ENCODE data around the gene CNTD1.
A peak's percentile ranks its signal among the peaks of the same experiment; 100 is the strongest.

CNTD1 gene

DNA sequence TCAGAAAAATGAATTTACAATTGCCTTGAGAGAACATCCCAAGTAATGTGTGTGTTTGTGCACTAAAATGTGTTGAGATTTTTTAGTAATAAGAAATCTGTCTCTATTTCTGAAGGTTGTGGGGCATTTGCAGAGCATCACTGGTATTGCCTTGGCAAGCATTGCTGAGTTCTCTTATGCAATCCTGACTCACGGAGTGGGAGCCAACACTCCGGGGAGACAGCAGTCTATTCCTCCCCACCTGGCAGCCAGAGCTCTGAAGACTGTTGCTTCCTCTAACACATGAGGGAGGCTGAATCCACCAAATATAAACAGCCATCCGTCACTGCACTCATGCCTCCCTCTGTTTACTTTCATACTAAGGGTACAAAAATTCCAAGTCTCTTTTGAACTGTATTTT lies 10.6 kb downstream of the CNTD1 start:
- DNase-seq: no peak

DNA sequence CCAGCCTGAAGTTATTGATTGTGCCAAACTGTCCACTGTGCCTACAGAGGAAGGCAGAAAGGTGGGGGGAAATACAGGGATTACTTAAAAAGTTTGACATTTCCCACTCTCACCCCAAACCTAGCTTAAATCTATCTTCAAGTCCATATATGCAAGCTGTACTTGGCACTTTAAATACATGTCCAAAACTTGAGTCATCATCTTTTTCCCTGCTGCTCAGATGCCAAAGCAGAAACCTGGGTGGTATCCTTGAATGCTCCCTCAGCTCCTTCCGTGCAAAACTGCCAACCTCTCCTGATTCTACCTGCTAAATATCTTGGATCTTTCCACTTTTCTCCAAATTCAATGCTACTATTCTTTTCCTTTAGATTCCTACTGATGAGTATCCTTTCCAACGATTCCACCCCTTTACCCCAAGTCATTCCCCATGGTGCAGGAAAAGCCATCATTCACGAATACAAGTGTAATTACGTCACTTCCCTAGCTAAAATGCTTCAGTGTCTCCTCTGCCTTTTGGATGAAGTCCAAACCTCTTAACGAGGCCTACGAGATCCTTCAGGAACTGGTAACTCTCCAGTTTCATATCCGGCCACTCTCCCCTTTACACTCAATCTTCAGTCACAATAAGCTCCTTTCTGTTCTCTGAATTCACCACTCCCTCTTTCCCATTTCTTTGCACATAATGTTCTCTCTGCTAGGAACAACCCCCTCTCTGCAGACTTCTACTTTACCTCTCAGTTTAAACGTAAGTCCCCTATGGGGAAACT lies 16.2 kb downstream of the CNTD1 start:
- DNase-seq: no peak

DNA sequence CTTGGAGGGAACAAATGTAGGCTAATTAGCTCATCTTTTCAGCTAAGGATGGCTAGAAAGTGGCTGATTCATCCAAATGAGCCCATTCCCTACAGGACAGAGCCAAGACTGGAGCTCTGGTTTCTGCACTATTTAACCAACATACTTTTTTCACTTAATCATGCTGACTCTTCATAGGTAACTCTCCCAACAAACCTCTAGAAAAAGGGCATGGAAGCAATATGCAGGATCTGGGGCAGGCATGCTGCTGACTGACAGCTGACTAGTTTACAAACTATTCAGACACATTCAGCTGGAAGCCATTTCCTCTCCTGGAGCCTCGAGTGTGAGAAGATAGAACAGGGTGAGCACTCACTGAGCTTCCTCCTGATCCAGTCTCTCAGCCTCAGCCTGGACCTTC lies 19.2 kb downstream of the CNTD1 start:
- DNase-seq: no peak

DNA sequence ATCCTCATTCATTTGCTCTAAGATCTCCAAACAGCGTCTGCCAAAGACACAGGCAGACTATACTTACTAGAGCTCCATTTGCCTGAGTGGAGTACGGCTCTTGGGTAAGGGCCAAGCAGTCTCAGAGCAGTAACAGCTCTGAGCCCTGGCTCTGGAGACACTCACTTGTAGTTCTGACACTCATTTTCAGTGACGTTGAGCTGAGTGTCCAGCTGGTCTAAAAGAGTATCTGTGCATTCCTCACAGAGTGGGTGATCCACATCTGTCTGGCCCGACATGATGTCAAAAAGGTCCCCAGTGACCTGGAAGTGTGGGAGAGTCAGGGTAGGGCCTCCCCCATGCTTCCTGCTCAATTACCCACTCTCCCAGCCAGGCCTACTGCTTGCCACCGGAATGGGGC lies 19.7 kb downstream of the CNTD1 start:
- no peak for DNase-seq

DNA sequence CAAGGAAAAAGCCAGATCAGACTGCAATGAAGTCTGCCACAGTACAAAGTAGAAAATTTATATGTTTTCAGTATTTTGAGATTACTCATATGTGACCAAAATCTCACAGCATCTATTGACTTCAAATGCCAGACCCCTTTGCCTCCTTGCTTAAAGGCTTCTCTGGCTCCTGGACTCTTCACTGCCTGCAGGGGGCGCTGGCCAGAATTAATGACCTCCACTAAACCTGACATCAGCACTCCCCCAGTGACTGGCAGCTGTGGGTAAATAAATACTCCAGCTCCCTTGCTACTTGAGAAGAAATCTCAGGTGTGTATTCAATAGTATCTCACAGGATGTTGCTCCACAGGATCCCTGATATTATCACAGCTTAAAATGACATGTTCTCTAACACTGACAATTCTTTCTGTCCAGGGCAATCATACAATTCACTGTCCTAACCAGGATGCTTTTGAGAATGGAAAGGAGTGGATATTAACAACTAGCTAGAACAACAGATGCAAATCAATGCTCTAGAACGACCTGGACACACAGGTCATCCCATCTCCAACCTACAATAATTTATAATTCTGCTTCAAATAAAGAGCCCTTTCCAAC lies 21.4 kb downstream of the CNTD1 start:
- peak; percentile 72 for DNase-seq

DNA sequence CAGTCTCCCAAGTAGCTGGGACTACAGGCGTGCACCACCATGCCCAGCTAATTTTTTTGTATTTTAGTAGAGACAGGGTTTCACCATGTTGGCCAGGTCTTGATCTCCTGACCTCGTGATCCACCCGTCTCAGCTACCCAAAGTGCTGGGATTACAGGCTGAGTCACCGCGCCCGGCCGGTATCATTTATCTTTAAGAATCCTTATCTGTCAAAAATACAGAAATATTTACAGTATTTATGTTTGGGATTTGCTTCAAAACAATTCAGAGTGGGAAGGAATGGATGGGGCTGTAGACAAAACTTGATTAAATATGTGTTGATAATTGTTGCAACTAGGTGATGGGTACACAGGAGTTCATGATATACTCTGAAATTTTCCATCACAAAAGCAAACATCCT lies 22.5 kb downstream of the CNTD1 start:
- DNase-seq: no peak

DNA sequence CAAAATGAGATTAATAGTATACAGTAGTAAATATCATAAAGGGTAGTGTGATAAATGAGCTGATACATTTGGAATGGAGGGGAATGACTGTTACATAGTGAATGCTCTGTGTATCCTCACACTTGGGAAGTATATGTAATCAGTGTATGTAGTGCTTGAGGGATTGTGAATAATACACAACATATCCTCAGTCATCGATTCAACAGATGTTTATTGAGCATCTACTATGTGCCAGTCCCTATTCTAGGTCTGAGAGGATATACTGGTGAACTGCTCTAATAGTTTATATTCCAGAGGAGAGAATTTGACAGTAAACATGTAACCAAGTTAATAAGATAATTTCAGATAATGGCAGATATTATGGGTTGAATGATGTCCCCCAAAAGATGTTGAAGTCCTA lies 28.8 kb downstream of the CNTD1 start:
- no peak for DNase-seq

DNA sequence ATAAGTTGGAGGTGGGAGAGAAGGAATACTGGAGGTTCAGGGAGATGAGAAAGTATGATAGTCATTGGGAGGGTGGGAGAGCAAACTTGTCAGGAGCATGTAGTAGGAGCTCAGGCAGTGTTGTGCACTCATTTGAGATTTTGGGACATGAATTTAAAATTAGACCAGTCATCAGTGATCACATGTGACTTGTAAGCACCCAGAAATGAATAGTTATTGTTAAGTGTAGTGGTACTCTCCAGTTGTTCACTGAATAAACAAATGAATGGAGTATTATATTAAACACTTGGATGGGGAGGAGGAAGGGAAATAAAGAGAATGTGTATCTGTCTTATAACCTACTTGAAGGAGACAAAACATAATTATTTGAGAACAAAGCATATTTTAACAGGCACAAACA lies 32.3 kb downstream of the CNTD1 start:
- DNase-seq: no peak

DNA sequence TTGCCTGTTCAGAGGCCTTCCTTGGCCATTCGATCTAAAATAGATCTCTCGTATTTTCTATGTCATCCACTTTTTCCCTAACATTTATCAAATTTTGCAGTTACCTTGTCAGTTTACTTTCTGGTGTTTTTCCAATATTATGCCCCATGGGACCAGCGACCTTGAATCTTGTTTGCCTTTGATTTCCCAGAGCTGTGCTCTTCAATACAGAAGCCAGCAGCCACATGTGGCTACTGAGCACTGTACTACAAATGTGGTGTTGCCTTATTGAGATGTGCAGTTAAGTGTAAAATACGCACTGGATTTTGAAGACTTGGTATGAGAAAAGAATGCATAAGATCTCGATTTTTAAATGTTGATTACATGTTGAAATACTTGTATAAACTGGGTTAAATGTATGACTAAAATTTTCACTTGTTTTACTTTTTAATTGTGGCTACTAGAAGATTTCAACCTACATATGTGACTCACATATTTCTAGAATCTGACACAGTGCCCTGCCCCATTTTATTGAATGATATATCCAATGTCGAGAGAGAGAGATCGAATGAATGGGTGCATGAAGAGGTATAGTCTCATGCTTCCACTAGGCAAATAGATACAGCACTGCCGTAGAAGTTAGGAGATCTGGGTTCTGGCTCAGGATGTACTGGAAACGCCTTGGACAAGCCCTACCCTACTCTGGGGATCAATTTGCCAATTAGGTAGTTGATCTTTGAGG lies 33.7 kb downstream of the CNTD1 start:
- DNase-seq: no peak

DNA sequence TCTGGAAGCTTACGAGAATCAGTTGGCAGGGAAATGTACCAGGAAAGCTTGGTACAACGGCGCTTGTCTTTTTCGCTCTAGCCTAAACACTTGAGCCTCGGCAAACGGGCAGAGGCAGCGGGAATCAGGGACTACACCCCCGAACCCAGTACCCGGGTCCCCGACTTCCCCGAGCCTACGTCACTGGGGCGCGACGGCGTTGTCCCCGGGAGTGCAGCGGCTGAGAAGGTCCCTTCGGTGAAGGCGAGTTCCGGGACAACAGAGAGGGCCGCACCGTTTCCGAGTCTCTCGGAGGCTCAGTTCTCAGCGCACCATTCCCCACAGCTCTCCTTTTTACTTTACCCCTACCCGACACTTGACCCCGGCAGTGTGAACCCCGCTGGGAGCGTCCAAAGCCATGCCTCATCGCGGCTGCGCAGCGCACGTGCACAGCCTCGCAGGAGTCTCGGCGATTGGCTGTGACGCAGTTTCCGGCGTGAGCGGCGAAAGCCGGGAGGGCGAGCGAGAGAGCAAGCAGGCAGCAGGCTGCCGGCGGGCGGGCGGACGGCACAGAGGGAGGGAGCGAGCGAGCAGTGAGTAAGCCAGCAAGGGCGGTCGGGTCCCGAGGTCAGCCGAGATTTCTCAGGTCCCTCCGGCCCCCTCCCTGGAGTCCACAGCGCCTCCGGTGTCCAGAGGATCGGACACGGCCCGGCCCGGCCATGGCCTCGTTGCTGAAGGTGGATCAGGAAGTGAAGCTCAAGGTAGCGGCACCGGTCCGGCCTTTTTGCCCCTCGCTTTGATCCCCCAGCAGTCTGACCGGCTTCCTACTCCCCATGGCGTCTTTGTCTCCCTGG lies 34.5 kb downstream of the CNTD1 start, which contains the start of gene PSME3:
TSS of gene PSME3 (plus strand) at position 464 of the 833 bp plus-strand sequence. CDS start at position 699, 235 bp downstream.
- peak; percentile 90 for DNase-seq

DNA sequence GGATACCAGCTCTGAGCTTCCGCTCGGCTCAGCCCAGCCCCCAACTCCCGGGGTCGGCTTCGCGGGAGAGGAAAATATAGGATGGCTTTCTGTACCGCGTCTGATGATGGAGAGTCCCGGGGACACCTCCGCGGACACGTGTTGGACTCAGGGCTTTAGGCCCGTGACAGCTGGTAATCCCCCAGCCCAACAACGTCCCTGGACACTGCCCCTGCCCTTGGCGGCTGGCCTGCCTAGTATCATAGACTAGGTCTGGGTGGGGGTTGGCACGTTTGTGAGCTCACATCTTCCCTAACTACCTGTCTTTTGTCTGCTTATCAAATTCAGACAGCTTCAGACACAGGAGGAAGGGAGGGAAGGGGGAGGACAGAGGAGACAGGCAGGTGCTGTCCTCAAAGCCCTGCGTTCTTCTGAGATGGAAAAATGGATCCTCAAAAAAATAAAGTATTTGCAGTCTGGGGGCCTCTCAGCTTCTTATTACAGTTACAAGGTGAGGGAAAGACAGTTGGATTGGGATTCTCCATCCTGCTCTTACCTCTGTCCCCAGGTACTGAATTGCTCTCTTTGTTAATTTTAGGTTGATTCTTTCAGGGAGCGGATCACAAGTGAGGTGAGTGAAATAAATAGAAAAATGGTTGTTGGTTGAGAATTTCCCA lies 35.2 kb downstream of the CNTD1 start:
- no peak for DNase-seq

DNA sequence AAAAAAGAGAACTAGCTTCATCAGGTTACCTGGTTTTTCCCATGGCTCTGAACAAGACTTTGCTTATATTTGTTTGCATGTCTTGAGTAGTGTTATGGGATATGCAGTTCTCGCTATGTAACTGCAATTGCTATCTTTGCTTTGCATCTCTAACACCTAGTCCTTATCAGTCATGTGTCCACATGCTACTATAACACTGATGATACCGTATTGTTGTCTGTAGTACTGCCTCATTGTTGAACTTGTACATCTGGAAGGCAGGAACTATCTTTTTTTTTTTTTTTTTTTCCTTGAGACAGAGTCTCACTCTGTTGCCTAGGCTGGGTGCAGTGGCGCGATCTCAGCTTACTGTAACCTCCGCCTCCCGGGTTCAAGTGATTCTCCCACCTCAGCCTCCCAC lies 37.1 kb downstream of the CNTD1 start:
- DNase-seq: no peak

DNA sequence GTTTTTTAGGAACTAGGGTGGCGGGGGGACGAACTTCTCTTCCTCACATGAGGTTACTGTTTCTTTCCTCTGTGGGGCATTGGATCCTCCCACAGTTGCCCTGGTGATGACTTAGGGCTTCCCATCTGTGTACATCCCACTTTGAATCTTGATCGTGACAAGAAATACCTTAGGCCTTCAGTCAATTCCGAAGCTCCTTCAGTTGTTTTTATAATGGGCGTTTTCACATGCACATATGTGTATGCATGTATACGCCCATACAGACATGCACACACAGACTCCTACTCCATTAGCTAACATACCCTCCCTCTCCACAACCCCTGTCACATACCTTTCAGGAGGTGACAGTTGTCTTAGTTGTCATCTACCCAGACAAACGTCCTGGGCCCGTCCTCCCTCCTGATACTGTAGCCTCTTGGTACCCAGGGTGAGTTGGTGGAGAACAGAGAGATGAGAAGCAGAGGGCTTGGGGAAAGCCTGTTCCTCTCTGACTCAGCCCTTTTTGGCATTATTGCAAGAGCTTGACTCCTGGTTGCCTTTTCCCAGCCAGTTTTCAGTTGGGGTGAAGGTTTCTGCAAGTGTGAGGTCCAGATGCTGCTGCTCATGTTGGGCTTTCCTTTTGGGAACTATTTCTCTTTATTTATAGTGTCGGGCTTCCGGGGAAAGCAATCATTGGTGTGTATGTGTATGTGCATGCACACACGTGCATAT lies 43.5 kb downstream of the CNTD1 start:
- DNase-seq: no peak

DNA sequence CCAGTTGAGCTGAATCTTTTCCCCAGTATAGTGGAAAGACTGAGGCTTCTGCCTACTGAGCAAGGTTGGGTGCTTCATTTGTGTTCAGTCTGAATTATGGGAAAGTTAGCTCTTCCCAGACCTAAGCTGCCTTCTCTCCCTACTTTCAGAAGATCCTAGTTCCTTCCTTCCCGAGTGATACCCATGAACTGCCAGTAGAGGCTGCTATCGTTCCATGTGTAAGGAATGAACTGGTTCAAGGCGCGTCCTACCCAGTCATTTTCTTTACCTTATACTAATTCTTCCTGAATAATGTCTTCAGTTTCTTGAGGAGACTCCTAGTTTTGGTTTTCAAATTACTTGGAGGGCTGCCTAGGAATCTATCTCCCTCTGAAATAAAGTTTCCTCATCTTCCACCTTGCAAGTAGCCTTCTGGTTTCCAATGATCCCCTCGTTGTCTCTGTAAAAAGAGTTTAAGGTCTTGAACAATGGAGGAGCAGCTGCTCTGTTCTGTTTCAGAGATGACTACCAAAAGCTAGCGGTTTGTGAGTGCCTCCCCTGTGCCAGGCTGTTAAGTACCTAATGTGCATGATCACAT lies 44.8 kb downstream of the CNTD1 start:
- DNase-seq: no peak

DNA sequence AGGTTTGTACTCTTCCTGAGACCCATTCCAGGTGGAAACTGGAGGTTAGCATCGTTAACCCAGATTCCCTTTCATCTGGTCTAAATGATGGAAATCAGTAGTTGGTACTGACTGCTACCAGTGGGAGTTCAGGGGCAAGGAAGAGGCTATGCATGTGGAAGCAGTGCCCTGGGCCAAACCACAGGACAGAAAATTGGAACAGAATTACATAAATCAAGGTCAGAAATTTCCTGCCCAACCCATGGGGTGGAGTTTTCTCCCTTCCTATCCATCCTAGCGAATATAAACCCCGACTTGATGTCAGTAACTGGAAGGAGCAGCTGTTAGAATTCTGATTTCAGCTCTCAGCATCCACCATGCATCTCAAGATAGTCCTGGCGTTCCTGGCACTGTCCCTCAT lies 45.6 kb downstream of the CNTD1 start, which contains the start of gene AOC2:
TSS of gene AOC2 (plus strand) at position 310 of the 400 bp plus-strand sequence. CDS start at position 357, 47 bp downstream.
- DNase-seq: no peak

DNA sequence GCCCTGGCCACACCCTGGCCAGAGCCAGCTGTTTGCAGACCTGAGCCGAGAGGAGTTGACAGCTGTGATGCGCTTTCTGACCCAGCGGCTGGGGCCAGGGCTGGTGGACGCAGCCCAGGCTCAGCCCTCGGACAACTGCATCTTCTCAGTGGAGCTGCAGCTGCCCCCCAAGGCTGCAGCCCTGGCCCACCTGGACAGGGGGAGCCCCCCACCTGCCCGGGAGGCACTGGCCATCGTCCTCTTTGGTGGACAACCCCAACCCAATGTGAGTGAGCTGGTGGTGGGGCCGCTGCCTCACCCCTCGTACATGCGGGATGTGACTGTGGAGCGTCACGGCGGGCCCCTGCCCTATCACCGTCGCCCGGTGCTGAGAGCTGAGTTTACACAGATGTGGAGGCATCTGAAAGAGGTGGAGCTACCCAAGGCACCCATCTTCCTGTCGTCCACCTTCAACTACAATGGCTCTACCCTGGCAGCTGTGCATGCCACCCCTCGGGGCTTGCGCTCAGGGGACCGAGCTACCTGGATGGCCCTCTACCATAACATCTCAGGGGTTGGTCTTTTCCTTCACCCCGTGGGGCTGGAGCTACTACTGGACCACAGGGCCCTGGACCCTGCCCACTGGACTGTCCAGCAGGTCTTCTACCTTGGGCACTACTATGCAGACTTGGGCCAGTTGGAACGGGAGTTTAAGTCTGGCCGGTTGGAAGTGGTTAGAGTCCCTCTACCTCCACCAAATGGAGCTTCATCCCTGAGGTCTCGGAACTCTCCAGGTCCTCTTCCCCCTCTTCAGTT lies 46.3 kb downstream of the CNTD1 start:
- no peak for DNase-seq

DNA sequence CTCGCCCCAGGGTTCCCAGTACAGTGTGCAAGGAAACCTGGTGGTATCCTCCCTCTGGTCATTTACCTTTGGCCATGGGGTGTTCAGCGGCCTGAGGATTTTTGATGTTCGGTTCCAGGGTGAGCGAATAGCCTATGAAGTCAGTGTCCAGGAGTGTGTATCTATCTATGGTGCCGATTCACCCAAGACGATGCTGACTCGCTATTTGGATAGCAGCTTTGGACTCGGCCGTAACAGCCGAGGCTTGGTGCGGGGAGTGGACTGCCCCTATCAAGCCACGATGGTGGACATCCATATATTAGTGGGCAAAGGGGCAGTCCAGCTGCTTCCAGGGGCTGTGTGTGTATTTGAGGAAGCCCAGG lies 46.9 kb downstream of the CNTD1 start:
- DNase-seq: no peak

DNA sequence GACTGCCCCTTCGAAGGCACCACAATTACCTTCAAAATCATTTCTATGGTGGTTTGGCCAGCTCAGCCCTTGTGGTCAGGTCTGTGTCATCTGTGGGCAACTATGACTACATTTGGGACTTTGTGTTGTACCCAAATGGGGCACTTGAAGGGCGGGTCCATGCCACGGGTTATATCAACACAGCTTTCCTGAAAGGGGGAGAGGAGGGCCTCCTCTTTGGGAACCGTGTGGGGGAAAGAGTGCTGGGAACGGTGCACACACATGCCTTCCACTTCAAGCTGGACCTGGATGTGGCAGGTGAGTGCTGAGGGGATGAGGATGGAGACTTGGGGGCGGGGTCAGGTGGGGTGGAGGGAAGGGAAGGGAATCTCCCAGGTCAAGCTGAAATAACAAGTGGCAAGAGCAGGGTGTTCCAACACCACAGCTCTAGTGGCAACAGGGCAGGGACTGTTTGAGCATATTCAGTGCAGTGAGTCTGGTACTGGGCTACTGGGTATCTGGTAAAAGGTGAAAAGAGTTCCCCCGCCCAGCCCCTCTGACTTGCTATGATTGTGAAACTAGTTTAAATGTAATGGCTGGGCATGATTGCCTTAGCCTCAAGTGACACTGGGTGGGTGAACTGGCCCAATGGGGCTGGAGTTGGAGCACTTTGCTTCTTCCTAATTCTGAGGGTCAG lies 47.4 kb downstream of the CNTD1 start:
- no peak for DNase-seq

DNA sequence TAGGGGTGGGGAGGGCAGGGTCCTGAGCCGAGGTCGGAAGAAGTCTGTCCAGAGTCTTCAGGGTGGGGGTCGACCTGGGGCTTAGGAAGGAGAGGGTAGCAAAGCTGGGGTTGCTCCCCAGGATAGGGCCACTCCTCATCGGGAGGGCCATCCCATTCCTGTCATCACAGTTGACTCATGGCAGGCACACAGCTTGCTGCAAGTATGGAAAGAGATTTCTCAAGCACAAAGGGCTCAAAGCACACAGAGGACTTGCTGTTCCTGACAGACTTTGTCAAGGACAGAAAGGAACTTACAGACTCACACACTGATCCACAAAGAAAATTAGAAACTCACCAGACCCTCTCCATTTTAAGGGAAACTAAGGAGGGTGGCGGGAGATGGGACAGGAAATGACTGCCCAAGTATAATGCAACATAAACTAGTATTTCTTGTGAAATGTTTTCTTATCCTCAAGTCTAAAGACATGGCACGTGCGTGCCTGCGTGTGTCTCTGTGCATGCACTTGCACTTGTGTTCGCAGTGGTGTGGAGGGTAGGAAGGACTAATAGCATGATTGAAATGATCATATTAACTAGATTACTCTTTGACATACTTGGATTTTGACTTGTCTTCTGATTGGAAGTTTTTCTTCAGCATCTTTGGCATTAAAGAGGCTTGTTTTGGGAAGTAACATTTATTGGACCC lies 48.1 kb downstream of the CNTD1 start:
- no peak for DNase-seq

All from stimulated activated CD4-positive, alpha-beta T cell treated with anti-CD3 and anti-CD28 coated beads, Interleukin-4, amount 100 ng/mL, for 1 hour (primary cell).